OCI-LY7 (cell line): ENCODE results near the gene APPBP2. TPM values are rescaled to one million over a fixed set of nuclear protein-coding genes. Genes with fewer than 3 reads are reported as not detected.

Experiments
- BruUV-seq: library from RNA; stranded (reverse); fragments of 400-500 nt; replicated peaks from 2 replicates; lab custom pipeline; 2021; lab: Mats Ljungman, UMichigan
- CTCF ChIA-PET: fragments of 300-600 bp; sonication (Branson Sonifier 250); formaldehyde crosslinking; loops from one replicate; lab custom pipeline; 2022; ENCODE audit warnings: antibody characterized with exemption; ENCODE audit not compliant: unreplicated experiment; lab: Charles Lee
- POLR2A ChIA-PET: fragments of 300-600 bp; sonication (Branson Sonifier 250); formaldehyde crosslinking; loops from one replicate; lab custom pipeline; 2022; ENCODE audit warnings: antibody characterized with exemption; lab: Charles Lee
- DNase-seq: peaks from one replicate; pipeline ENCODE4 v3.0.0-alpha.2; 2015; ENCODE audit warnings: low spot score
- H2AFZ ChIP-seq: fragments of 200-600 bp; sonication (generic), shearing (Covaris generic); 2 replicates; pipeline ENCODE4 v1.6.1; 2014; ENCODE audit warnings: mild to moderate bottlenecking, antibody characterized with exemption, low read length, moderate library complexity
- H3K27ac ChIP-seq: fragments of 200-600 bp; sonication (generic); 2 replicates; pipeline ENCODE4 v1.5.1; 2014; ENCODE audit warnings: mixed run types, low read depth, mild to moderate bottlenecking, moderate library complexity, low read length, inconsistent platforms; ENCODE audit not compliant: poor library complexity, severe bottlenecking
- H3K36me3 ChIP-seq: fragments of 200-600 bp; sonication (generic); 2 replicates; pipeline ENCODE4 v1.6.1; 2014; ENCODE audit warnings: mild to moderate bottlenecking, antibody characterized with exemption, low read length, moderate library complexity, mixed read lengths; ENCODE audit not compliant: insufficient read depth
- H3K4me1 ChIP-seq: fragments of 200-600 bp; sonication (generic); 2 replicates; pipeline ENCODE4 v1.5.1; 2014; ENCODE audit warnings: mild to moderate bottlenecking, low read length; ENCODE audit not compliant: insufficient read depth, poor library complexity, severe bottlenecking
- H3K4me2 ChIP-seq: fragments of 200-600 bp; sonication (generic); 2 replicates; pipeline ENCODE4 v1.6.1; 2014; ENCODE audit warnings: mild to moderate bottlenecking, low read length
- H3K4me3 ChIP-seq: fragments of 200-600 bp; sonication (generic); 2 replicates; pipeline ENCODE4 v1.5.1; 2014; ENCODE audit warnings: mild to moderate bottlenecking, low read depth, low read length; ENCODE audit not compliant: poor library complexity, severe bottlenecking
- H3K79me2 ChIP-seq: fragments of 200-600 bp; sonication (generic); 2 replicates; pipeline ENCODE4 v1.6.1; 2016; ENCODE audit warnings: low read depth, mild to moderate bottlenecking, low read length, moderate library complexity, mixed read lengths; ENCODE audit not compliant: insufficient read depth
- H3K9me2 ChIP-seq: fragments of 200-600 bp; sonication (generic); 2 replicates; pipeline ENCODE4 v1.6.1; 2016; ENCODE audit warnings: mild to moderate bottlenecking, low read length, mixed read lengths; ENCODE audit not compliant: insufficient read depth
- H3K9me3 ChIP-seq: fragments of 200-600 bp; sonication (generic); 2 replicates; pipeline ENCODE4 v1.6.1; 2014; ENCODE audit warnings: mild to moderate bottlenecking, mixed run types, low read length, mixed read lengths
- H4K20me1 ChIP-seq: fragments of 200-600 bp; sonication (generic); 2 replicates; pipeline ENCODE4 v1.6.1; 2014; ENCODE audit warnings: mild to moderate bottlenecking, antibody characterized with exemption, low read length, moderate library complexity, mixed read lengths; ENCODE audit not compliant: insufficient read depth
- EZH2phosphoT487 ChIP-seq: fragments of 200-600 bp; sonication (generic); IDR thresholded peaks from 2 replicates; pipeline ENCODE4 v1.6.1; 2018; ENCODE audit warnings: low read depth, borderline replicate concordance, mild to moderate bottlenecking, mixed run types, antibody characterized with exemption, low read length, moderate library complexity, mixed read lengths
- intact Hi-C: fragments of 100-400 bp; cut with micrococcal nuclease; formaldehyde crosslinking; loops from one replicate; pipeline ENCODE4 v1.10.0; 2022; ENCODE audit not compliant: unreplicated experiment
- total RNA-seq, 2 experiments: library from RNA; depleted of rRNA in 1 of 2; stranded (reverse); fragments of >200 nt in 1 of 2; shearing (Covaris generic) in 1 of 2; gene quantifications; 2 replicates each; pipeline ENCODE4 v1.2.3, GENCODE V29; 2014 to 2022
- TF ChIP-seq, protein P1 (sequence below): fragments of 200-600 bp; sonication (generic); conservative IDR thresholded peaks from 2 replicates; pipeline ENCODE4 v1.5.1; 2014; ENCODE audit warnings: mild to moderate bottlenecking, antibody characterized with exemption, low read length, moderate library complexity, mixed read lengths

APPBP2 gene
- total RNA-seq, 2 experiments from 2014 or later, result 11.8 to 28.1 TPM

DNA sequence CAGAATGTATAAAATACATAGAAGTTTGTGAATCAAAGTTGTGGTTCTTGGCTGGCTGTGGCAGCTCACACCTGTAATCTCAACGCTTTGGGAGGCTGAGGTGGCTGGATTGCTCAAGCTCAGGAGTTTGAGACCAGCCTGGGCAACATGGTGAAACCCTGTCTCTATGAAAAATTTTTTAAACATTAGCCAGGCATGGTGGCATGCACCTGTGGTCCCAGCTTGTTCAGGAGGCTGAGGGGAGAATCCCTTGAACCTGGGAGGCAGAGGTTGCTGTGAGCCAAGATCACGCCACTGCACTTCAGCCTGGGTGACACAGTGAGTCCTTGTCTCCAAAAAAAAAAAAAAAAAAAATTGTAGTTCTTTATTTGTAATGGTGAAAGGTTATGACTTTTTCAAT, 13.8 kb upstream of the APPBP2 start:
- no peak for TF ChIP-seq EZH2phosphoT487
- TF ChIP-seq, protein P1, sequence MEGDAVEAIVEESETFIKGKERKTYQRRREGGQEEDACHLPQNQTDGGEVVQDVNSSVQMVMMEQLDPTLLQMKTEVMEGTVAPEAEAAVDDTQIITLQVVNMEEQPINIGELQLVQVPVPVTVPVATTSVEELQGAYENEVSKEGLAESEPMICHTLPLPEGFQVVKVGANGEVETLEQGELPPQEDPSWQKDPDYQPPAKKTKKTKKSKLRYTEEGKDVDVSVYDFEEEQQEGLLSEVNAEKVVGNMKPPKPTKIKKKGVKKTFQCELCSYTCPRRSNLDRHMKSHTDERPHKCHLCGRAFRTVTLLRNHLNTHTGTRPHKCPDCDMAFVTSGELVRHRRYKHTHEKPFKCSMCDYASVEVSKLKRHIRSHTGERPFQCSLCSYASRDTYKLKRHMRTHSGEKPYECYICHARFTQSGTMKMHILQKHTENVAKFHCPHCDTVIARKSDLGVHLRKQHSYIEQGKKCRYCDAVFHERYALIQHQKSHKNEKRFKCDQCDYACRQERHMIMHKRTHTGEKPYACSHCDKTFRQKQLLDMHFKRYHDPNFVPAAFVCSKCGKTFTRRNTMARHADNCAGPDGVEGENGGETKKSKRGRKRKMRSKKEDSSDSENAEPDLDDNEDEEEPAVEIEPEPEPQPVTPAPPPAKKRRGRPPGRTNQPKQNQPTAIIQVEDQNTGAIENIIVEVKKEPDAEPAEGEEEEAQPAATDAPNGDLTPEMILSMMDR, result no peak
- H3K9me2 ChIP-seq, result no peaks in the 10 kb centered on the region
- ChIA-PET CTCF (no interaction called here), POLR2A (interaction anchor here (0.7 kb wide), 1 partner anchor 8 kb away, joined by 5 read pairs; no protein-coding TSS in a partner anchor)
- no peaks in the 10 kb centered on the region for H3K79me2 ChIP-seq
- H3K9me3 ChIP-seq, result no peaks in the 10 kb centered on the region
- no peak overlapping the region for H3K27ac ChIP-seq
- no peak overlapping the region for H3K4me3 ChIP-seq
- no peaks in the 10 kb centered on the region for H3K36me3 ChIP-seq
- H4K20me1 ChIP-seq, result no peaks in the 10 kb centered on the region
- H3K4me1 ChIP-seq, result no peaks in the 10 kb centered on the region
- no peak overlapping the region for H2AFZ ChIP-seq
- no peak for DNase-seq
- intact Hi-C loops, result no loop called here
- BruUV-seq, result no TSS peak
- H3K4me2 ChIP-seq, result no peak overlapping the region

DNA sequence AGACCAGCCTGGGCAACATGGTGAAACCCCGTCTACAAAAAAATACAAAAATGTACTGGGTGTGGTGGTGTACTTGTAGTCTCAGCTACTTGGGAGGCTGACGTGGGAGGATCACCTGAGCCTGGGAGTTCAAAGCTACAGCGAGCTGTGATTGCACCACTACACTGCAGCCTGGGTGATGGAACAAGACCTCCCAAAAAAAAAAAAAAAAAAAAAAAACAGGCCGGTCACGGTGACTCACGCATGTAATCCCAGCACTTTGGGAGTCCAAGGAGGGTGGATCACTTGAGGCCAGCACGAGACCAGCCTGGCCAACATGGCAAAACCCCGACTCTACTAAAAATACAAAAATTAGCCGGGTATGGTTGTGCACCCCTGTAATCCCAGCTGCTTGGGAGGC, 12.7 kb upstream of the APPBP2 start:
- no peak overlapping the region for H3K4me2 ChIP-seq
- intact Hi-C loops, result no loop called here
- no peaks in the 10 kb centered on the region for H3K9me3 ChIP-seq
- no peak overlapping the region for H3K27ac ChIP-seq
- no peak for TF ChIP-seq EZH2phosphoT487
- TF ChIP-seq, protein P1, result no peak
- H3K9me2 ChIP-seq, result no peaks in the 10 kb centered on the region
- no peaks in the 10 kb centered on the region for H3K36me3 ChIP-seq
- DNase-seq, result no peak
- BruUV-seq, result no TSS peak
- no peaks in the 10 kb centered on the region for H3K79me2 ChIP-seq
- ChIA-PET POLR2A (no interaction called here), CTCF (no interaction called here)
- no peak overlapping the region for H2AFZ ChIP-seq
- no peak overlapping the region for H3K4me3 ChIP-seq
- H4K20me1 ChIP-seq, result no peaks in the 10 kb centered on the region
- no peaks in the 10 kb centered on the region for H3K4me1 ChIP-seq

- no peak for TF ChIP-seq EZH2phosphoT487
- TF ChIP-seq, protein P1, result no peak
- no peak overlapping the region for H3K27ac ChIP-seq
- H4K20me1 ChIP-seq, result no peaks in the 10 kb centered on the region
- H3K4me2 ChIP-seq, result no peak overlapping the region
- H2AFZ ChIP-seq, result no peak overlapping the region
- H3K4me1 ChIP-seq, result no peaks in the 10 kb centered on the region
- DNase-seq, result no peak
- ChIA-PET POLR2A (no interaction called here), CTCF (no interaction called here)
- no TSS peak for BruUV-seq
- no peaks in the 10 kb centered on the region for H3K9me3 ChIP-seq
- intact Hi-C loops, result no loop called here
- no peaks in the 10 kb centered on the region for H3K79me2 ChIP-seq
- no peaks in the 10 kb centered on the region for H3K36me3 ChIP-seq
- no peak overlapping the region for H3K4me3 ChIP-seq
- H3K9me2 ChIP-seq, result no peaks in the 10 kb centered on the region
Observed at GRCh38 chr17:60535382-60536279, 9.6 kb upstream of the APPBP2 start.
